Esophagus (tissue), 2 donors: ENCODE results near the gene STRBP. TPM values are rescaled to one million over a fixed set of nuclear protein-coding genes. Genes with fewer than 3 reads are reported as not detected.

Experiments used
- H3K27ac ChIP-seq, 2 donors: one replicate each; pipeline ENCODE4 v1.5.1; 2013; ENCODE audit warnings: low read depth in 2 of 2, mild to moderate bottlenecking in 2 of 2, inconsistent platforms in 1 of 2, low read length in 1 of 2, moderate library complexity in 1 of 2
- H3K27me3 ChIP-seq, 2 donors: one replicate each; pipeline ENCODE4 v1.6.1; 2013; ENCODE audit warnings: low read length in 2 of 2, control low read depth in 1 of 2, mild to moderate bottlenecking in 1 of 2; ENCODE audit not compliant: insufficient read depth in 2 of 2, control insufficient read depth in 1 of 2
- H3K36me3 ChIP-seq, 2 donors: one replicate each; pipeline ENCODE4 v1.6.1; 2013; ENCODE audit warnings: low read length in 1 of 2; ENCODE audit not compliant: control insufficient read depth in 2 of 2, insufficient read depth in 2 of 2
- H3K4me1 ChIP-seq, 2 donors: one replicate each; pipeline ENCODE4 v1.6.1; 2013; ENCODE audit warnings: low read length in 1 of 2; ENCODE audit not compliant: control insufficient read depth in 2 of 2, insufficient read depth in 2 of 2
- H3K4me3 ChIP-seq, 2 donors: one replicate each; pipeline ENCODE4 v1.5.1; 2013; ENCODE audit warnings: low read length in 2 of 2, mild to moderate bottlenecking in 2 of 2, low read depth in 1 of 2, moderate library complexity in 1 of 2
- H3K9me3 ChIP-seq, 2 donors: one replicate each; pipeline ENCODE4 v1.6.1; 2013; ENCODE audit warnings: mild to moderate bottlenecking in 2 of 2, low read depth in 1 of 2, low read length in 1 of 2, moderate library complexity in 1 of 2; ENCODE audit not compliant: control insufficient read depth in 2 of 2, insufficient read depth in 1 of 2
- WGBS, 2 donors: extraction: QIAGEN DNeasy Blood & Tissue Kit; methylation state at CpG; one replicate each; pipeline ENCODE4 v1.1.7; 2013; 5-methylcytosine and 5-hydroxymethylcytosine counted together
- polyA plus RNA-seq, 2 donors: library from polyadenylated mRNA; stranded (reverse); fragments of 200-250 nt; gene quantifications; one replicate each; pipeline ENCODE4 v1.2.3, GENCODE V29; 2013
- donor health status: healthy with polysubstance abuse.
- donor health status: Bipolar disorder and iron deficiency.

The STRBP gene
- polyA plus RNA-seq, 2 donors: 16.9 to 26.9 TPM

DNA sequence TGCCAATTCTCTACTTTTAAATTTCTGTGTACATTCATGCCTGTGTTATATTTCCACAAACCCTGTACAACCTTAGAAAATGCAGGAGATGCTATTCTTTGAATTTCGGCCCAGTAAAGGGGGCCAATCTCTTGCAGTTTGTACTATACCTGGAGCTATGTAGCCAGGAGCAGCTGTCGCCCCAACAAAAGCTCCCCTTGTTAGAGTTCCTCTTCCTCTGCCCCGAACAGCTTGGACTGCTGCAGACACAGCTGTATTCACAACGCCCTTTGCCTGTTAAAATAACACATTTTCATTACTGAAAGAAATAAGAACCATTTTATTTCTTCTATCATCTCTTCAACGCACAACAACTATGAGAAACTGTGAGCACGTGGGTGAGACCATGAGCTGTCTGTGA is 135.7 kb downstream of the STRBP start:
- Histone ChIP-seq H3K27ac (no peak overlapping the region), H3K27me3 (no peaks in the 10 kb centered on the region), H3K4me3 (no peak overlapping the region), H3K36me3 (peaks cover 11 to 12% of the 10 kb centered on the region in 2 donors), H3K4me1 (no peaks in the 10 kb centered on the region), H3K9me3 (no peaks in the 10 kb centered on the region)
- 88 to 93% methylated on average over 6 of the region's 6 CpGs for WGBS, 2 donors

DNA sequence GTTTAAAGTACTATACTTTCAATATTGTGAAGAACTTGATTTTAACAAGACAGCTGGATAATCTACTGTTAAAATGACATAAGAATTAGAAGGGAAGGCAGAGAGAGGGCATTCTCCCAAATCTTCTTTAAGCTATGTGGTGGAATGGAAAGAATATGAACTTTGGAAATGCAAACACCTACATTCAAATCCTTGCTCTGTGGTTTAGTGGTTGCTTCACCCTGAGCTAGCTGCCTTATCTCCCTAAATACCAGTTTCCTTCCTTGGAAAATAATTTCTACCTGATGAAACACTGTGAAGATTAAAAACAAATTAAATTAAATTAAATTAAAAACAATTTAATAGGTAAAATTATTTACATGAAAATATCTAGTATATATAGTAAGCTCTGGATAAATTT is 136.4 kb downstream of the STRBP start:
- Histone ChIP-seq H3K36me3 (peaks cover 11 to 14% of the 10 kb centered on the region in 2 donors), H3K27me3 (no peaks in the 10 kb centered on the region), H3K27ac (no peak overlapping the region), H3K4me3 (no peak overlapping the region), H3K4me1 (no peaks in the 10 kb centered on the region), H3K9me3 (no peaks in the 10 kb centered on the region)

DNA sequence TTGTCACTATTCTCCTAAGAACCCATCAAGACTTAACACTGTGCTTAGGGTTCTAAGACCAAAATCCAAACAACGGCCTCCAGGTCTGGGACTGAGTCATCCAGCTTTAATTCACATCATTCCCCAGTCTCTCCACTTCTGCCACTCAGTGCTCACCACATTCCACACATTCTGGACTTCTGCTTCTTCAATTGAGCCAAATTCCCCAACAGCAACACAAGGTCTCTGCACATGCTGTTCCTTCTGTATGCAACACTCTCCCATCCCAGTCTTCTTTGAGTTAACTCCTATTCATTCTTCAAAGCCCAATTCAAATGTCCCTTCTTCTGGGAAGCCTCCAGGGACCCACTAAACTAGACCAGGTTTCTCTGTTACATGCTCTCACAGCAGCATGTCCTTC is 137.1 kb downstream of the STRBP start:
- Histone ChIP-seq H3K9me3 (no peaks in the 10 kb centered on the region), H3K4me3 (no peak overlapping the region), H3K4me1 (no peaks in the 10 kb centered on the region), H3K27ac (no peak overlapping the region), H3K36me3 (peaks cover 11 to 14% of the 10 kb centered on the region in 2 donors), H3K27me3 (no peaks in the 10 kb centered on the region)
- 66 to 76% methylated on average over 1 of the region's 1 CpG for WGBS, 2 donors

DNA sequence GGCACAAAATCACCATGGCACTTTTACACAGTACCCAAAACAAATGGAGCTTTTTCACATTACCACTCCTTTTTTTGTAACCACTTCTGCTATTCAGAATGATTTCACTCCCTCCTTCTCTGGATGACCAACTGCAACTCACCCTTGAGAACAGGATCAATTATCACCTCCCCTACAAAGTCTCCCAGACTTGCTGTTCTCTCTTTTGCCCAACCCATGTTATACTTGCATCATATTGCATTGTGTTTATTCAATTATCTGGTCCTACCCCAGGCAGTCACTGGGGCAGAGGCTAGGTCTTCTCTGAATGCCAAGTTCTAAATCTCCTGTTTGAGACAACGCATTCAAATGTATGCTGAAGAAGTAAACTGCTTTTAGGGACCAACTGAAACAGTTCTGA is 139.0 kb downstream of the STRBP start:
- Histone ChIP-seq H3K27me3 (no peaks in the 10 kb centered on the region), H3K4me3 (no peak overlapping the region), H3K4me1 (no peaks in the 10 kb centered on the region), H3K27ac (no peak overlapping the region), H3K9me3 (no peaks in the 10 kb centered on the region), H3K36me3 (peaks cover 12 to 14% of the 10 kb centered on the region in 2 donors)
- 88 to 95% methylated on average over 1 of the region's 1 CpG for WGBS, 2 donors

DNA sequence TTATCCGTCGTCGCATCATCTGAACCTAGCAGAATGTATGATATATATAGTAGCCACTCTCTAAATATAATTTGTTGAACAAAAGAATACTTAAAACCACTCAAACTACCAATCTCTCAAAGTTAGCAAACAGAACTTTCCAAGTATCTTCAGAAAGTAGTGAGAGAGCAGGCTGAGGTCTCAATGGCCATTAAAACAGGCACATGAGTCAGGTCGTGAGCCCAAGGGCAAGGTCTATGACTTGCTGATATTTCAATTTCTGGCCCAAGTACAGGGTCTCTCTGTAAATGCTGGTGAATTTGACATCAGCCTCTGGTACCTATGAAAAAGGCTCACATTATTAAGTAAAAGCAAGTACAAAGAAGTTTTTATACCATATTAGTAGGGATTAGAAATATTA is 139.8 kb downstream of the STRBP start:
- Histone ChIP-seq H3K36me3 (peaks cover 12 to 14% of the 10 kb centered on the region in 2 donors), H3K27ac (no peak overlapping the region), H3K4me3 (no peak overlapping the region), H3K9me3 (no peaks in the 10 kb centered on the region), H3K27me3 (no peaks in the 10 kb centered on the region), H3K4me1 (no peaks in the 10 kb centered on the region)
- WGBS, 2 donors: 97 to 99% methylated on average over 4 of the region's 4 CpGs

DNA sequence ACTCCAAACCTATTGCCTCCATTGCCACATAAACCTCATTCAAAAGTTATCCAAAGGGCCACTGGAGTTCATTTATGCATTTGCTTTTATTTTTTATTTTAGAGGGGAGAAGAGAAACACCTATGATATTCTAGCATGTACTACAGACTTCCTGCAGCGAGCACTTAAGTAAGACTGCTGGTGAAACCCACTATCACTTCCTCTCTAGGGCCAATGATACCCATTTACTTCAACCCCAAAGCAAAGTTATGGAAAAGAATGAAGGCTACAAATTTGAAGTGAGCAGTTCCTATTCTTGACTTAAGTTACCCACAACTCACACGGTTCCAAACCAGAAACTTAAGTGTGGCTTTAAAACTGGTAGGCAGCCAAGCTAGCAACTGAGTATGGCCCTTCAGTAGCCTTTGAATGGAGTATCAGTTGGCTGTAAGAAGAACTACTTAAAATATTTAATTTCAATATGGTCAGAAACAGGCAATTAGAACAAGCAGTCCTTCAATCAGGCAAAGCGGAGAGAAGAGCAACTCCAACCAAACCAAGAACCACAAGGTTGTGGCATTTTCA is 140.8 kb downstream of the STRBP start:
- Histone ChIP-seq H3K27ac (no peak overlapping the region), H3K9me3 (no peaks in the 10 kb centered on the region), H3K4me3 (no peak overlapping the region), H3K27me3 (no peaks in the 10 kb centered on the region), H3K36me3 (peaks cover 10 to 11% of the 10 kb centered on the region in 2 donors), H3K4me1 (no peaks in the 10 kb centered on the region)
- 89 to 91% methylated on average over 3 of the region's 3 CpGs for WGBS, 2 donors

DNA sequence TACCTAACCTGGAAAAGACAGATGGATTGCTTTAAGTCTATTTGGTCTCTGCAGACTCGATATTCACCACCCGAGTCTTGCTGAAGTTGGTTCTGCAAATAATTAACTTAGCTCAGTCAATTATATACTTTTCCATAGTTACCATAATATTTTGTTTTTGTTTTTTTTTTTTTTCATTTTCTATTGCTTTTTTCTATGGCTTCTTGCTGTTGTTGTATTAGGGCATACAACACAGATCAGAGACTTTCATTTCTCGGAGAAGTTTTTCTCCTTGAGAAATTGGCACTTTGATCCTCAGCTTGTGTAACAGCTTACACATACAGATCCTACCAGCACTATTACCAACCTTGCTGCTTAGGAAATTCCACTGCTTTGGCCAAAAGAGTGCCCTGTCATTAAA is 146.9 kb downstream of the STRBP start:
- Histone ChIP-seq H3K27ac (no peak overlapping the region), H3K36me3 (peaks cover 3 to 4% of the 10 kb centered on the region in 2 donors), H3K27me3 (no peaks in the 10 kb centered on the region), H3K9me3 (no peaks in the 10 kb centered on the region), H3K4me1 (peaks cover 0 to 3% of the 10 kb centered on the region in 2 donors), H3K4me3 (no peak overlapping the region)
- WGBS, 2 donors: 74 to 83% methylated on average over 3 of the region's 3 CpGs

DNA sequence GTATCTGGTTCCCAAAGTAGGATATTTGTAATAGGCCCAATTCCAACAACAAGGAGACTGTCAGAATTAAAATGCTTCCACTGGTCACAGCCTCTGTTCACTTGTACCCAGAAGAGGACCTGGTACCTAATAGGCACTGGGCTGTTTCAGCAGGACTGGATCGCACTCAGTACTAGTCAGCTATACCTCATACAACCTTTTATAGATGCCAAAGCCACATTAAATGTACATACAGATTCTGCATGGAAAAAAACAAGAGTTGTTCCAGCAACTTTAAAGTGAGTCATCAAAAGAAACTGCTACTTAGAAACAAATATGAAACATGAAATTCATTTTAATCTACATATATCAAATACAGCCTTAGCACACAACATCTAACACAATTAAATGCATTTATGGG is 147.4 kb downstream of the STRBP start:
- 75 to 80% methylated on average over 1 of the region's 1 CpG for WGBS, 2 donors
- no peak overlapping the region for H3K27ac ChIP-seq
- no peaks in the 10 kb centered on the region for H3K9me3 ChIP-seq
- H3K27me3 ChIP-seq: no peaks in the 10 kb centered on the region
- peaks cover 0 to 3% of the 10 kb centered on the region in 2 donors for H3K4me1 ChIP-seq
- H3K4me3 ChIP-seq: no peak overlapping the region
- H3K36me3 ChIP-seq: peaks cover 2 to 4% of the 10 kb centered on the region in 2 donors

DNA sequence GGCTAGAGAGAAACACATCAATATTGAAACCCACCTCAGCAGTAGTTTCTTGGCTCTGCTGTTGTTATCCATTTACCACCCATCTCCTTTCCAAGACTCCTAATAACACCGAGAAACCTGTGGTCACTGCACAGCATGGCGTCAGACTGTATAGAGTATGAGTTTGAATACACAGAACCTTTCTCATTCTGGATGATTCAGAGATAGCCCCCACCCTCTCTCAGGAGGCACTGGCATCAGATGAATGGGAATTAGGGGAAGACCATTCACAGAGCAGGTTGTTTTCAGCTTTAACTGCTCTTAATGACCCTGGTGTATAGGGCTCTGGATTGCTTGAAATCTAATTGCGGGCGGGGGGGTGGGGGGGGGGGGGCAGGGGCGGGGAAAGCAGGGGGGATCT is 148.3 kb downstream of the STRBP start:
- Histone ChIP-seq H3K4me1 (peaks cover 0 to 4% of the 10 kb centered on the region in 2 donors), H3K27me3 (no peaks in the 10 kb centered on the region), H3K9me3 (no peaks in the 10 kb centered on the region), H3K4me3 (no peak overlapping the region), H3K27ac (no peak overlapping the region), H3K36me3 (peaks cover 0 to 5% of the 10 kb centered on the region in 2 donors)
- 85% methylated on average over 5 of the region's 5 CpGs for WGBS, 2 donors

DNA sequence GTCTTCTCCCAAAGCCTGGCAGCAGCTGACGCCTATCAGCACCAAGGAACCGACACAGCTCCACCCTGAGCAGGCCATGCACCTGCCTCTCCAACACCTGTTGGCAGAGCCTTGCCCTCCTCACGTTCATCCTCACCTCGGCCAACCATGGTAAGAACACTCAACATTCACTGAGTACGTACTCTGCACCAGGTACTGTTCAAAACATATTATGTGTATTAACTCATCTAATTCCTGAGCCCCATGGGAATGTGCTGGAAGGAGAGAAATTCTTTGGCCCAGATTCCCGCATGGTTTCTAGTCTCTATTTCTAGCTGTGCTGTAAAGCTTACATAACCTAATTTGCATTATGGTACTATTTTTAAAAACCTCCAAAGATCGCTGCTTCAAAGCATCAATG is 148.8 kb downstream of the STRBP start:
- WGBS, 2 donors: 75 to 80% methylated on average over 7 of the region's 7 CpGs
- H3K27me3 ChIP-seq: no peaks in the 10 kb centered on the region
- H3K36me3 ChIP-seq: peaks cover 0 to 8% of the 10 kb centered on the region in 2 donors
- H3K9me3 ChIP-seq: no peaks in the 10 kb centered on the region
- no peak overlapping the region for H3K27ac ChIP-seq
- no peak overlapping the region for H3K4me3 ChIP-seq
- peaks cover 0 to 5% of the 10 kb centered on the region in 2 donors for H3K4me1 ChIP-seq
